IPS-15b (cell line): ENCODE data around the gene MMP13.
"Not testable (repeated sequence)": the region's sequence is repeated elsewhere in the genome, so short reads cannot be mapped to it uniquely, and the experiment has no call there.

Experiments
- H3K27me3 ChIP-seq: one replicate; pipeline ENCODE4 v1.6.1; 2013; ENCODE audit warnings: low read length; ENCODE audit not compliant: control insufficient read depth, insufficient read depth
- H3K36me3 ChIP-seq: one replicate; pipeline ENCODE4 v1.6.1; 2013; ENCODE audit warnings: low read length; ENCODE audit not compliant: control insufficient read depth, insufficient read depth
- H3K4me1 ChIP-seq: one replicate; pipeline ENCODE4 v1.6.1; 2013; ENCODE audit warnings: mild to moderate bottlenecking, low read length; ENCODE audit not compliant: control insufficient read depth, insufficient read depth
- H3K4me3 ChIP-seq: one replicate; pipeline ENCODE4 v1.5.1; 2013; ENCODE audit warnings: low read depth, low read length
- H3K9ac ChIP-seq: one replicate; pipeline ENCODE4 v1.6.1; 2013; ENCODE audit warnings: low read depth, mild to moderate bottlenecking, low read length
- H3K9me3 ChIP-seq: one replicate; pipeline ENCODE4 v1.6.1; 2013; ENCODE audit warnings: mild to moderate bottlenecking, low read length; ENCODE audit not compliant: control insufficient read depth, insufficient read depth

Gene MMP13

DNA sequence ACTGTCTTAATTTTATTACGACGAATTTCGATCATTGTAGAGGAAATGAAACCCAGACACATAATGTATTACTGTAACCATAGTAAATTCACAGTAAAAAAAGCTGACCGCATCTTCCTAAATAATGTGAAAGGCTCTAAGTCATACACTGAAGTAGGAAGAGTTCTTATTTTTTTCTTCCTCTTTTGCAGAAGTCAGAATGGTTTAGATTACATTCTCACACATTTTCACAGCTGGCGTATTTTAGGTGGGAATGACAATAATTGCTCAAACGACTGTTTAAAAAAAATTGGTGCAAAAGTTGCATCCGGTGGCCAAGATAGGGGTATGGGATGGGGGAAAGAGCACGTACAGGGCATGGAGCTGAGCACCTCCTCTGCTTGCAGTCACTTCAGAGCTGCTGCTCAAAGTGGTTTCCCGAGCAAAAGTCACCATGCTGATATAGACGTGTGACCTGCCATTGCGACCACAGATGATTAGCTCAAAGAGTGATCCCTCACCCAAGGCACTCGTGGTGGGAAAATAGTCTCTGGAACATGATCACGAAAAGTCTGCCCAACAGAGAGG is 35.3 kb downstream of the MMP13 start:
- Histone ChIP-seq H3K36me3 (no peaks in the 10 kb centered on the region), H3K4me1 (no peaks in the 10 kb centered on the region), H3K9me3 (no peaks in the 10 kb centered on the region), H3K27me3 (no peaks in the 10 kb centered on the region), H3K4me3 (no peak overlapping the region), H3K9ac (no peak overlapping the region)

DNA sequence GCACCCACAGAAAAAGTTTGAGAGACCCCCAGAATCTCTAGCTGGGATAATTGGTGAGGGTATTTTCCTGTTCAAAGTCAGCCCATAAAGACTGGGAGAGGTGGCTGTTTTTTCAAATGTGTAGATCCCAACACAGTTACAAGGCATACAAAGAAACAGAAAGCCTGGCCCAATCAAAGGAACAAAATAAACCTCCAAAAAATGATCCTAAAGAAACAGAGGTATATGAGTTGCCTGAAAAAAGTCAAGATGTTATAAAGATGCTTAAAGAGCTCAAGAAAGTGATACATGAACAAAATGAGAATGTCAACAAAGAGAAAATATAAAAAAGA is 40.5 kb downstream of the MMP13 start:
- no peaks in the 10 kb centered on the region for H3K9me3 ChIP-seq

DNA sequence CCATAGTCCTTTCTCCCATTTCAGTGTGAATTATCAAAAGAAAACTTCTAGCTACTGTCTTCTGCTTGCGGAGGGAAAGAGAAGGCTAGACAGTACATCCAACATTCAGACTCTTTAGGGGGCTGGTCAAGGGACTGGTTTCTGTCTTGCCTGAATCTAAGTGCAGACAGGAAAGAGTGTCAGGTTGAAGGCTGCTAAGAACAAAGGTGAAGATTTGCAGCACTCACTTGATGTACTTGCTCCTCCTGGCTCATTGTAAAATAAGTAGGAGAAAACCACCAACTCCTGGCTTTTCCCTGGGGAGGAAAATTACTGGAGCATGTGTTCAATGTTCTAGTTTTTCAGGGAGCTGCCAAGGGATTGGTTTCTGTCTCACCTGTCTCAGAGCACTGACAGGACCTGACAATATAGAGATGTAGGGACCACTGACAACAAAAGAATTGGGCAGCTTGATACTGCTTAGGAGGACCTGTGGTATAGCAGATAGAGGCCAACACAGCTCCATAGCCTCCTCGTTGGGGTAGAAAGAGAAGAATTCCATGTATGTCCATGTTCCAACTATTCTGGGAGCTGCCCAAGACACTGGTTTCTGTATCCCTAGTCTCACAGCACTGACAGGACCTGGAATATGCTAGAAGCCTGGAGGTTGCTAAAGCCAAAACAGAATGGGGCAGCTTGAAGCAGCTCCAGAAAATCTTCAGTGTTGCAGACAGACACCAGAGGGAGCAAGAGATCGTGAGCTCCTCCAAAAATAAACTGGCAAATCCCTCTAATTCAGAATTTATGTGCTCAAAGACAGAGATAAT is 41.1 kb downstream of the MMP13 start:
- Histone ChIP-seq H3K4me3 (no peak overlapping the region), H3K4me1 (peaks cover 4% of the 10 kb centered on the region), H3K9ac (no peak overlapping the region), H3K36me3 (no peaks in the 10 kb centered on the region), H3K27me3 (no peaks in the 10 kb centered on the region), H3K9me3 (no peaks in the 10 kb centered on the region)

More for the DNA sequence above, 40.5 kb downstream of the MMP13 start:
- H3K4me1 ChIP-seq: peaks cover 4% of the 10 kb centered on the region
- no peak overlapping the region for H3K9ac ChIP-seq
- no peaks in the 10 kb centered on the region for H3K36me3 ChIP-seq
- H3K4me3 ChIP-seq: no peak overlapping the region
- no peaks in the 10 kb centered on the region for H3K27me3 ChIP-seq

DNA sequence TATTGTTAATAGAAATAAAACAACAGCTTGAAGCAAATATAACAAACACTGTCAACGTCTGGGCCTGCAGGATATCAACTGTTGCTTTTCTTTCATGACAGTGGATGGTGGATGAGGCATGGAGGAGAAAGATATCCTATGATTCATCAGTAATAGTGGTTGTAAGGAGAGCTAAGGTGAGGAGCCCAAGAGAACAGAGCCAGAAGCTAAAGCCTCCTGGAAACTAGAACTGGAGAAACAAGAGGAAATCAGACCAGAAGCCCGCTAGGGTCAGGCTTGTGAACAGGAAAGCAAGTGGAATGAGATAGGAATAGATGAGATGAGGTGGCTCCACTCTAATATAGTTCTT is 43.1 kb downstream of the MMP13 start:
- Histone ChIP-seq H3K36me3 (no peaks in the 10 kb centered on the region), H3K4me1 (peaks cover 4% of the 10 kb centered on the region), H3K9ac (no peak overlapping the region), H3K9me3 (no peaks in the 10 kb centered on the region), H3K4me3 (no peak overlapping the region), H3K27me3 (no peaks in the 10 kb centered on the region)

DNA sequence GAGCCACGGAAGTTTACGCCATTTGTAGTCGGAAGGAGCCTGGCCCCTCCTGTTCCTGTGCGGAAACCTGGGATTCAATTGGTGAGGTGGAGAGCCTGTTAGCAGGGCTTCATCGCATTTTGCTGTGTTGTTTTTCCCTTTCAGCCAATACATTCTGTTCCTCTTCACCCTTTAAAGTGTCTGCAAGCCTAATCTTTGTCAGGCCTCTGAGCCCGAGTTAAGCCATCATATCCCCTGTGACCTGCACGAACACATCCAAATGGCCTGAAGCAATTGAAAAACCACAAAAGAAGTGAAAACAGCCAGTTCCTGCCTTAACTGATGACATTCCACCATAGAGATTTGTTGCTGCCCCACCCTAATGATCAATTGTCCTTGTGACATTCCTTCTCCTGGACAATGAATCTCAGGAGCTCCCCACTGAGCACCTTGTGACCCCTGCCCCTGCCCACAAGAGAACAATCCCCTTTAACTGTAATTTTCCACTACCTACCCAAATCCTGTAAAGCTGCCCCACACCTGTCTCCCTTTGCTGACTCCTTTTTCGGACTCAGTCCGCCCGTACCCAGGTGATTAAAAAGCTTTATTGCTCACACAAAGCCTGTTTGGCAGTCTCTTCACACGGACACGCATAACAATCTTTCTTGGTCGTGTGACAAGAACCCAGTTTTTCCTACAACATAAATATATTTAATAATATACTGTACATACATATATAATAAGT is 43.6 kb downstream of the MMP13 start:
- no peak overlapping the region for H3K9ac ChIP-seq
- no peak overlapping the region for H3K4me3 ChIP-seq
- no peaks in the 10 kb centered on the region for H3K9me3 ChIP-seq
- no peaks in the 10 kb centered on the region for H3K36me3 ChIP-seq
- no peaks in the 10 kb centered on the region for H3K27me3 ChIP-seq
- peaks cover 4% of the 10 kb centered on the region for H3K4me1 ChIP-seq

DNA sequence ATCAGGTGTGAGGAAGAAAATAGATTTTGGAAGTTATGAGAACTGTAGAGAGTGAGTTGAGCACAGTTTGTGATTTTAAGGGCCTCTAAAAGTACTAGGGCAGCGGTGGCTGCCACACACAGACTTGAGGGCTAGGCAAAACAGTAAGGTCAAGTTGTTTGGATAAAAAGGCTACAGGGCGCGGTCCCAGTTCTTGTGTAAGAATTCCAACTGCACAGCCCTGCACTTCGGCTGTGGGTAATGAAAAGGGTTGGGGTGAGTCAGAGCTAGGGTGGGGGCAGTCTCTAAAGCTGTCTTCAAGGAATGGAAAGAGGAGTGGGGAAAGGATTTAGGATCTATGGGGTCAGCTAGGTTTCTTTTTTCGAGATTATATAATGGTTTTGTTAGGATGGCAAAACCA is 49.7 kb downstream of the MMP13 start:
- not testable (repeated sequence) for H3K27me3 ChIP-seq, H3K9me3 ChIP-seq, H3K4me3 ChIP-seq, H3K36me3 ChIP-seq, H3K4me1 ChIP-seq, H3K9ac ChIP-seq

DNA sequence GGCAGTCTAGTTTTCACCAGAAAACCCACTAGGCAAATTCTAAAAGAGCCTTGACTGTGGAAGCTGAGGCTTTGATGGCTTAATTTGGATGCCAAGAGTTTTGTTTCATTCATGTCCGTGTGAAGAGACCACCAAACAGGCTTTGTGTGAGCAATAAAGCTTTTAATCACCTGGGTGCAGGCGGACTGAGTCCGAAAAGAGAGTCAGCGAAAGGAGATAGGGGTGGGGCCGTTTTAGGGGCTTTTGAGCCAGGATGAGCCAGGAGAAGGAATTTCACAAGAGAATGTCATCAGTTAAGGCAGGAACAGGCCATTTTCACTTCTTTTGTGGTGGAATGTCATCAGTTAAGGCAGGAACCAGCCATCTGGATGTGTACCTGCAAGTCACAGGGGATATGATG is 51.6 kb downstream of the MMP13 start:
- H3K9me3 ChIP-seq, H3K9ac ChIP-seq, H3K4me3 ChIP-seq, H3K4me1 ChIP-seq, H3K36me3 ChIP-seq, H3K27me3 ChIP-seq: not testable (repeated sequence)

DNA sequence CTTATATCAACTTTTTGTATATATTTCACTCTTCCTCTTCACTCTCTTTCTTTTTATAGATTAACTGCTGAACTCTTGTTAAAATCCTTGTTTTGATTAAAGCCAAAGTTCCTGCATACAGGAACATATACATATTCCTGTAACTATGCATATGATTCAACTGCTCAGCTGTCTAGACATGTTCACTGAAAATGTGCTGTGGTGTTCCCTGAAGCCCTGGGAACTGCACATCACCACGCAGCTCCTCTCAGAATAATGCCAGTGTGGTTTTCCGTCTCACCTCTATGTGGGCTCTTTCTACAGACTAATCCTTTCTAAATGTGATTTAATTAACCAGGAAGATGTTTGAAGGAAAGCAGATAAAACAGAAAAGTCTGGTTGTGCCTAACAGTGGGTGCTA is 55.2 kb downstream of the MMP13 start:
- H3K27me3 ChIP-seq: no peaks in the 10 kb centered on the region
- H3K9ac ChIP-seq: no peak overlapping the region
- no peaks in the 10 kb centered on the region for H3K4me1 ChIP-seq
- no peak overlapping the region for H3K4me3 ChIP-seq
- no peaks in the 10 kb centered on the region for H3K36me3 ChIP-seq
- no peaks in the 10 kb centered on the region for H3K9me3 ChIP-seq
